HG03066 (cell line): ENCODE data around the gene SWAP70.

Experiments
- ATAC-seq: cut with Tn5 transposase; IDR thresholded peaks from one replicate; pipeline ENCODE4 v1.9.1; 2021; ENCODE audit warnings: low read depth; ENCODE audit not compliant: unreplicated experiment

The SWAP70 gene

DNA sequence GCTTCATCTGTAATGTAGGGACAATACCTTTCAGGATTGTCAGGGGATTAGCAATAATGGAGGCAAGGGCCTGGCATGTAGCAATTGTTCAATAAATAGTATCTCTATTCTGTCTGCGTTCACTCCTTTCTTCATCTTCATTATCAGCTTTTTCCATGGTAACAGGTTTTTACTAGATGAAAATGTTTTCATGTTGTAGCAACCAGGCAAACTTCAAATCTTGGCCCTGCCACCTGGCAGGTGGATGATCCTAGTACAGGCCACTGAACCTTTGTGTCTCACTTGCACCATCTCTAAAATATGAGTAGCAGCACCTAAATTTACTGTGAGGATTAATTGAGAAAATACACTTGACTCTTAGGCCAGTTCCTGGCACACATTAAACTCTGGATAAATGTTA is 83.4 kb downstream of the SWAP70 start:
- ATAC-seq, result no peak

DNA sequence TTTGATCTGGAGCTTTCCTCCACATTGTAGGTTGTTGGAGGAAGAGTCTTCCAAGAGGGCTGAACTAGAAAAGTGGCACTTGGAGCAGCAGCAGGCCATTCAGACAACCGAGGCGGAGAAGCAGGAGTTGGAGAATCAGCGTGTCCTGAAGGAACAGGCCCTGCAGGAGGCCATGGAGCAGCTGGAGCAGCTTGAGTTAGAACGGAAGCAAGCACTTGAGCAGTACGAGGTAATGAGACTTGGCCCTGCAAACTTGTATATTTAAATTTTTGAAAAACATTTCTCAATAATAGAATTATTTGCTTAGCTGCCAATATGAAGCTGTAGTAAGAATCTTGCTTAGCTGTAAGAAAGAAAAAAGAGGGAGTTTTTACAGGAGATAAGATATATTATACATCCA is 84.0 kb downstream of the SWAP70 start:
- ATAC-seq, result no peak

DNA sequence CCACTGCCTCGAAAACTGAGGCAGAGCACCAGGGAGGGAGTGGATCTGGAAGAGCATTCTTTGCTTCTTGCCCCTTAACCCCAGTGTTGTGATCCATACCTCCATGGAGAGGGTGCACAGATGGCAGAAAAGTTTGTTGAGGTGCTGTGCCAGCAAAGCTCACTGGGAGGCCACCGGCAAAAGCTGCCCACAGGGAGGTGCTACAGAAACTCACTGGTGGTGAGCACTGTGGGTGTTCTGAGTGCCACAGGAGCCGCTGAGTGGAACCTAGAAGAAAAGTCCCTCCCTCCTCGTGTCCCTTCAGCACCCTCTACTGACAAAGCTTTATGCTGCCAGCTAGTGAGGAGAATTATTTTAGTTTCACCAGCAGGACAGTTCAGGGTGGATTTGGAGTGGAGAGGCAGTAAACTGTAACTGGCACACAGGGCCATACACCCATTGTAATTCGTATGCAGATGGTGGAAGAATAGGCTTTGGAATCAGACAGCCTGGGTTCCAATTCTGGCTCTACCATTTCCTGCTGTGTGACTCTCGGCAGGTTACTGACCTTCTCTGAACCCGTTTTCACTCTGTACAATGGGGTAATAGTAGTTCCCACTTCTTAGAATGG is 84.6 kb downstream of the SWAP70 start:
- ATAC-seq, result peak; percentile 69

DNA sequence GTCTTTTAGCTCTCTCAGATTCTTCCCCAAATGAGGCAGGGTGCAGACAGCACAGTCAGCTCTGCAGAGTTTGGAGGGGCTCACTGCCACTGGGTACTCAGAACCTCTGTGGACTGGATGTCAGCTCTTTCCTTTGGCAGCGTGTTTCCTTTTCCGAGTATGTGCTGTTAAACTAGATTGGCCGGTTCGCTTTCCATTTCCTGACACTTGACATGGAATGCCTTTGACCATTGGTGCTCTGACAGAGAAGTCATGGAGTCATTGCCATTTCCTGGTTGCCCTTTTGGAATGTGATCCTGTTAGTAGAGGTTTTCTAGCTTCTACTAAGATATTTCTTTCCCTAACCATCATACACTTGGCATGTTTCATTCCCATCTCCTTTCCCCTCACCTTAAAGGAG is 86.7 kb downstream of the SWAP70 start:
- ATAC-seq, result no peak

DNA sequence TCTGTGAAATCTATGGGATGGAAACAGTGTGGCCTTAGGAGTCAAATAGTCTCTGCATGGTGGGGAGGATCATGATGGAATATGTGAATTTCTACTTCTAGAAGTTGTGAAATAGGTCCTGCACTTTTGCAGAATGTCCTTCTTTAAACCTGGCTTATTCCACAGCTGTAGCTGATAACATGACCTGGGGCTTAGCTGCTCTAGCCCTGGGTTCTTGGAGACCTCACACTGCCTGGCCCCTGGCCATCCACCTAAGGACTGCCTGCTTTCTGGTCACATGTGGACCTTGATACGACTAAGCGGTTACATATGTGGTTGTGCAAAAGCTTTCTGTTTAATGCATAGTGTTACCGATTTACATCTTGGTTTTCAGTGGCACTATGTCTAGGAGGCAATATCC is 88.2 kb downstream of the SWAP70 start:
- no peak for ATAC-seq

DNA sequence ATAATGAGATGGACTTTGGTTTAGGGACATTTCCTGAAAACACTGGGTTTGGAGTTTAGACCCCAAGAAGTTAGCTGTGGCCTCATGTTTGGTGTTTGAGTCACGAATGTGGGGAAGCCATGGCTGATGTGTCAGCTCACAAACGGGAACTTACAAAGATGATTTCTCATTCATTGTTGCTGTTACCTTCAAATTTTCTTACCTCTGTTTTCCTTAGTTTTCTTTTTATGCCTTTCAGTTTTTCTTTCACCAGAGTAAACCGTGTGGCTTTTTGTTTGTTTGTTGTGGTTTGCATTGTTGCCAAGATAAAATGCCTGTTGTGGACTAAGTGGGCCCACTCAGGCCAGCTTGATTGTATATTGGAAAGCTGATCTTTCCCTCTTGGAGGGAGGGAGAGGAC is 89.1 kb downstream of the SWAP70 start:
- ATAC-seq, result no peak

DNA sequence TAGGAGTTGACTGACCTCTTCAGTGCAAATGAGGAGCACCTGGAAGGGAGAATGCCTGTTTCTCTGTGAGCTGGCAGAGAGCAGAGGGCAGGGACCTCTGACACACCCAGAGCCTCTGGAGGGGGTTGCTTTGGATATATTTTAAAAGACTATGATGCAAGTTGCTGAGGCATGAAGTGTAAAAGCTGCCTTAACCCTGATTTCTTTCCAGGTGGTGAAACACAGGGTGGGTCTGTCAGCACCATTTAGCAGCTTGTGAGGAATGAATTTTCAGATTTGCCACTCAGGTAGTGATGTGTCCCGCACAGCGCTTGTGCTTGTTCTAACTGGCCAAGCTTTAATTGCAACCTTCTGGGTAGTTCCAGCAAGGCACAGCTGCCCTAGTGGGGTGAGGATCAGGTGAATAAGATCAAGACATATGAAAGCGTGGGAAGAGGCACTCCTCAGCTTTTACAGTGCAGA is 90.2 kb downstream of the SWAP70 start:
- ATAC-seq, result no peak

DNA sequence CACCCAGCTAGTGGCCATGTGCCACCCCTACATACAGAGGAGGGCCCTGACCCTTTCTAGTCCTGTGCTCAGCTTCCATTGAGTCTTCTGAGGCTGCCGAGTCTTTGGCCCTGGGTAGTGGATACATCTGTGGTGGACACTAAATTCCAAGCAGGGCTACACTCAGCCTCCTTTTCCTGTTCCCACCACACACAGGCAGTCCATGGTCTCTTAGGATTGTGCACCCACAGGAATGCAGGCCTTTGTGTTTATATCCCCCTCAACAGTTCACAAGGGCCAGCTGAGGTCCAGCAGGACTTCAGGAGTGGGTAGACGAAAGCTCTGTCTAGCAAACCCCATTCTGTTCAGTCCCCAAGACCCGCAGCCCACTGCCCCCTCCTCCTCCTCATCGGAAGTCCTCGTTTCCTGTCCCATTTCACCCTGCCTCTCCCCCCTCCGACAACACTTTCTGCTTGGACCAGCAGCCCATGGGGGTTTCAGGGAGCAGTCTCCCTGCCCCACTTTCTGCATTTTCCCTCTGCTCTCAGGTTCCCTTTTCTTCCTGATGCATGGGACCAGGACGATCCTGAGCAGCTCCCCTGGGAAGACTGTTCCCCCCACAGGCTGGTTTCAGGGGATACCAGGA is 91.8 kb downstream of the SWAP70 start:
- no peak for ATAC-seq

DNA sequence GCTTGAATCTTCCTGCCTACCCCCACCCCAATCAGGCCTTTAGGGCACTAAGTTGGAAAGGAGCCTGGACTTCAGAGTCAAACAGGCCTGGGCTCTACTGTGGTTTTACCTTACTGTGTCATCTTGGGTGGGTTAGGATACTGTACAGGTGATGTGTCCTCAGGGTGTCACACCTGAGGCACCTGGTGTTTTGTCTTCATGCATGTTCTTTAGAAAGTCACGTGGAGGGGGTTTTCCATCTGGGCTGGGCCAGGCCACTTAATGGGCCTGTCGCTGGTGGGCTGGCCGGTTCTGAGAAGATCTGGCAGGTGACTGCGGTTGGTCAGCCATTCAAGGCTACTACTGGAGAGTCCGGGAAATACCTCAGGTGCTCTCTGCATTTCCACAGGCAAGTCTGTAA is 92.6 kb downstream of the SWAP70 start:
- no peak for ATAC-seq

DNA sequence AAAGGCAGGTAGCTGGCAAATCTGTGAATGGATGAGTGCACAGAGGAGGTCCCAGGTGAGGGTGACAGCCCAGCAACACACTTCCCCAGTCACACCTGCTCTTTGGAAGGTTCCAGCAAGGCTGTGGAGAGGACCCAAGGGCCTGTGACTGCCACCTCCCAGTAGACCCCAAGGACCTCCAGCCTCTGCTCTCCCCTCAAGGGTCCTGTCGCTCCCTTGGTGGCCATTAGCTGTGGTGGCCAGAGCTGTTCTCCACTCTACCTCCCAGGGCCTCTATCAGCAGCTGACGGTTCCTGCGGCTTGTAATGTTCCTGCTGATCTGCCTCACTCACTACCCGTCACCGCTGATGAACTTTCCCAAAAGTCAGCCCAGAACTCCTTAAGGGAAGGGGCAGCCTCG is 93.0 kb downstream of the SWAP70 start:
- no peak for ATAC-seq

DNA sequence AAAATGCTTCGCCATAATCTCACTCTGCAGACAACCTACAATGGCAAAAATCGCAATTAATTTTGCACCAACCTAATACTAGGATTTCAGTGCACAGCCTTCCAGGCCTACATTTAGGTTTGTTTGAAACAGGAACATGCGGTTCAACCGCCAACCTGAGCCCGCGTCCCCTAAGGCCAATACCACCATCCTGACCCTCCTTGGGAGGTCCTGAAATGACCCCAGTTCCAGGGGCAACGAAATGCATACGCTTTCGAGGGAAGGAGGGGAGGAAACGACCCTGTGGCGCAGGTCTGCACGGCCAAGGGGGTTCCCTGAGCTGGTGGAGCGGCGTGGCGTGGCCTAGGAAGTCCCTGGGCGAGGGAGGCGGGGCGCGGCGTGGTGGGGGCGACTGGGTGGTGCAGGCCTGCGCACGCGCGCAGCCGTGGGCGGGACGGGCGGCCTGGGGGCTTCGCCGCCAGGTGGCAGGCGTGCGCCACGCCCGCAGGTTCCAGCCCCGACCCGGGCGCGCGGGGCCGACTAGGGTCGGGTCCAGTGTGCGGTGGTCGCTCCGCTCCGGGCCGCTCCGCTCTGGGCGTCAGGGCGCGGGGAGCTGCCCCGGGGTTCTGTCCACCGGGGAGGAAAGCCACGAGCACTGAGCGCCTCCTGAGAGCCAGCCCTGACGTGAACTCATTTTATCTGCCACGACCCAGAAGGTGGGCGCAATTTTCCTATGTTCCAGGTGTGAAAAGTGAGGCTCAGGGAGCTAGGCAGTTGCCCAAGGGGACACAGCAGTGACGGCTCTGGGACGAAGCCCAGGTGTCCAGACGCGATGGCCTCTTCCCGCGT is 94.1 kb downstream of the SWAP70 start:
- peak; percentile 51 for ATAC-seq

DNA sequence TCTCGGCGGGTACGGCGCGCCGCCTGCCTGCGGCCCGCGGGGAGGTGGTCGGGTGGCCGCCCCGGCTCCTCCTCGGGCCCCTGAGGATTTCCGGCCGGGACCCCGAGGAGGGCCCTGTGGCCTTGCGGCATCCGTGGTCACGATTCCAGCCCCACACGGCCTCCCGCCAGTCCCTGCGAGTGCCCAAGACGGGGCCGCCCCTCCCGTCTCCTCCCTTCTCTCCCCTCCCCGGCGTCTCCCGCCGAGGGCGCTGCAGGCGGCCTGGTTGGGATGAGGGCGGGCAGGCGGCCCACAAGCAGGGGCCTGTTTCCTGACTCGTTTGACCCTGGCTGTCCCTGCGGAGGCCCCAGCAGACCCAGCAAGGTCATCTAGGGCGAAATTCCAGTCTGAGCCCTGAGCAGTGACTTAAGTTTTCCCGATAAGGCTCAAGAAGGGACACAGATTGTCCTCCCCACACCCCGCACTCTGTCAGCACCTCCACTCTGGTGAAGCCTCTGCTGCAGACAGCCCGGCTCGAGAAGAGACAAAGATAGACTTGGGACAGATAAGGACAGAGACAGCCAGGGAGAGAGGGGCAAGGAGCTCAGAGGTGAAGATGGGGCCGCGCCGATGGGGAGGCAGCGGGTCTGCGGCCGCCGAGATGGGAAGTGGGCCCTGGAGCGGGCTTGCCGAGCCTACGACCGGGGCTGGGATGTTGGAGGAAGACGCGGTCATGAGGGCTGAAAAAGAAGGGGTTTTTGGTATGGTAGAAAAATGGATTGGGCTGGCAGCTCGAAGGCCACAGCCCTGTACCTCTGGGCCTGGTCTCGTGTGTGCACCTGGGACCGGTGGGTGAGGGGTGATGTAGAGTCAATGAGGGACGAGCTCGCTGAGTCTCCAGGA is 95.0 kb downstream of the SWAP70 start:
- ATAC-seq, result peak; percentile 31

DNA sequence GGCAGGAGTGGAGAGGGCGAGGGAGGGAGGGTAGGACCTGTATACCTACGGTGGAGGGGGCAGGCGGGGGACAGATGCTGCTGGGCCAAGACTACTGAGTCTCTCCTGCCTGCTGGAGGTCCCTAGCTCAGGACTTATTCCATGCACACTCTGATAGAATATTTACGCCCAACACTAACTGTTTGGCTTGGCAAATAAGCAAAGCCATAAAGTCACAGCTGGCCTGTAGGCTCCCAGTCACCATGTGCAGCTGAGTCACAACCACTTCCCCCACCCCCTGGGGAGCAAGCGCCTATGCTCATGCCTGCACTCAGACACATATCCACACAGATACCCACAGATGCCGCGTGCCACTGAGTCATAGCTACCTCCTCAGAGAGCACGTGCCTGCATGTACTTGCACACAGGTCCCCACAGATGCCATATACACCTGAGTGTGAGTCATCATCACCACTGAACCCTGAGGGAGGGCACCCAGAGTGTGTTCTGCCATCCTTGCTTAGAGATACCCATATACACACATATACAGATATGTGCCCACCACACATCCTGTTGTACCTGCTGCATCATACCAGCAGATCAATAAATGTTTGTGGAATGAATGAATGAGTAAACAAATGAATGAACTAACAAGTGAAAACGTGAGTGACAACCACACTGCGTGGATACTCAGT is 95.8 kb downstream of the SWAP70 start:
- ATAC-seq, result peak; percentile 43

DNA sequence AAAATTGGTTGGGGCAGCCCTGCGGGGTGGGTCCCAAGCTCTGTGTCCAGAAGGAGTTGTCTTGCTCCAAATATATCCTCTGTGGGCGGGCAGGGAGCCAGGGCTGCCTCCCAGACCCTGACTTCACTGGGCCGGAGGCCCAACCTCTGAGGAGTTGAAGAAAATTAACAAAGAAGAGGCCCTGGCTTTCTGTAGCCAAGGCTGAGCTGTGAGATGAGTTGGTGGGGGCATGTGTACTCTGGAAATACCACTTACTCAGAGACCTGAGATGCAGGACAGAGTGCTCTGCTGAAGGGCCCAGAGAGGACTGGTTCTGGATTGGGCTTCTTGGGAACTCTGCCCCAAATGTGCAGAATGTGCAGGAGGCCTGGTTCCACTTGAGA is 96.3 kb downstream of the SWAP70 start:
- no peak for ATAC-seq

DNA sequence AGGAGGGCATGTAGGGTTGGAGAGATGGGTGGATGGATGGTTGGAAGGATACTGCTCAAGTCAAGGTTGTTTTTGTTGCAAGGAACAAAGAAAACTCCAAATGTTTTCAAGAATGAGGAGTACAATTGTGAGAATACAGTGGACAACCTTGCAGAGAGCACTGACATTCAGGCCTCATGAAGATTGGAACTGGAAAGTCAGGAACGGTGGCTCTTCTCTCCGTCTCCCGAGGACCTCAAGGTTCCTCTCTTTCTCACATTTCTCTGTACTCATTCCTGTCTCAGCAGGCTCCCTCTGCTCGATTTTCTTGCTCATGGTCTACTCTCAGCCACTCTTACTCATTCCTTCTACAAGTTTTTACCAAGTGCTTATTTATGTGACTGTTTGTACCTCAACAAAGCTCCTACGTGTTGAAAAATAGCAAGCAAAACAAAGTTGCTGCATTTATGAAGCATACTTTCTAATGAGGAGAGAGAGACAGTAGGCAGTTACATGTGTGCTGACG is 97.6 kb downstream of the SWAP70 start:
- no peak for ATAC-seq

DNA sequence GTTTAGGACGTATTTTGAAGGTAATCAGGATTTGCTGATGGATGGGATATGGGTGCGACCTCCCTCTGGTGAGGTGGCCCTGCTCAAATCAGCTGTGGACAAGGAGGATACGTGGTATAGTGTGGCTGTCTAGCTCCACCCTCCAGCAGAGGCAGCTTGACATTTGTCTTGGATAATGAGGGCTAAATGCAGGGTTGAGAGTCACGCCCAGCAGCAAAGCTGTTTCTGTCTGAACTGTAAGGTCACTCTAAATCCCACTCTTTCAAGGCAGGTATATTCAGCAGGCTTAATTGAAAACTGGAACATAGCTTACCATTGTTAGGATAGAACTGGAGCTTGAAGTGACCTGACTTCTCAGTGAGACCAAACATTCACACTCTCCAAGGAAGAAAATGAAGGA is 98.7 kb downstream of the SWAP70 start:
- no peak for ATAC-seq

DNA sequence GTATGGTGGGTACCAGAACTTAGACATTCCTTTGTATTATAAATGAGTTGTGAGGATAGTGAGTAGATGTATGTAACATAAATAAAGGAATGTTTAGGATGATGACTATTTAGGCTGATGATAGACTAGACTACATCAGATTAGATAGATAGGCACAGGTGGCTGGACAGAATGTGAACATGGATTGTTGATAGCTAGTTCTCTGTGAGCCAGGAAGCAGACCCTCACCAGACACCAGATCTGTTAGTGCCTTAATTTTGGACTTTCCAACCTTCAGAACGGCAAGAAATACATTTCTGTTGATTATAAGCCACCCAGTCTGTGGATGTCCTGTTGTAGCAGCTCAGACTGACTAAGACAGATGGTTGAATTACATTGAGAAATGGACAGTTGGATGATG is 99.4 kb downstream of the SWAP70 start:
- ATAC-seq, result no peak

DNA sequence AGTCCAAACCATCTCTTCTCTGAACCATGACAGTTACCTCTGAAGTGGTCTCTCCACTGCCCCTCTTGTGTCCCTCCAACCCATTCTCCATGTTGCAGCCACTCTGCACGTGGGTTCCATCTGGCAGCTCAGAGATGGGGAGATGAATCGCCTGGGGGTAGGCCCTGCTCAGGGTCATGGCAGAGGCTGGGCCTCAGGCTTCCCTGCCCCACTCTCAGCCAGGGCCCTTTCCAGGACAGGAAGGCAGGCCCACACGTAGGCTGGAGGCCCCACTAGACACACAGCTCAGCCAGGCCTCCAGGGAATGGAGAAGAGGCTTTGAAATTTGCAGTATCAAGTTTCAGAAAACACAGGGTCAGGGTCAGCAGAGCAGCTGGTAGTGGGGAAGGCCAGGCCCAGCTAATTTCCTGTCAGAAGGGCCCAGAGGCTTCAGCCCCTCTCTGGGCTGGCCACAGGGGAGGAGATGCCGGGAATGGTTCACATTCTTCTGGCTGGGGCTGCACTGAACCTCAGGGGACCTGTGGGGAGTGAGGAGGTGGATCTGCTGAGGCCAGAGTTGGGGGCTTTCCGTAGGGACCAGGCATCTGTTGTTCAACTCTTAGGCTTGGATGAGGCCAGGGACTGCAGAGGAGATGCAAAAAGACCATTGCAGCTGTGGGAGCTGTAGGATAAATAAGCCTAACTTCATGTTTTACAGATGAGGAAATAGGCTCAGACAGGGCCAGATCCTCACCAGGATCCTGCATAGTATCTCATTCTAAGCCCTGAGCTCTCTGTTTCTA is 101.6 kb downstream of the SWAP70 start:
- ATAC-seq, result peak; percentile 55

DNA sequence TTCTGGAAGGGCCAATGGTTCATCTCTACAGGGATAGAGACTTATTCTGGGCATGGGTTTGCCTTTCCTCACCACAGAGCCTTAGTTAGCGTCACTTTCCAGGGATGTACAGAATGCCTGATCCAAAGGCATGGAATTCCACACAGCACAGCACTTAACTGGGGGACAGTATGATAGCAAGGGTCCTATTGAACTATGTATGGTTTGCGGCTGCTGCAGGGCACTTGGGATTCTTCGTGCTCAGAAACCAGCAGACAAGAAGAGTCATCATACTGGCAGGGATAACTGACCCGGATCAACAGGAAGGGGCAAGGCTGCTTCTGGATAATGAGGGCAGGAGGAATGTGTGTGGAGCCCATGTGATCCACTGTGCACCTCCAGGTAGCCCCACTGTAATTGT is 105.7 kb downstream of the SWAP70 start:
- ATAC-seq, result no peak
